ENCODE data around the gene CTPS2.

Gene CTPS2

GRCh38 chrX:16566571-16566970, 145.9 kb downstream of the CTPS2 start:
- no peak overlapping the region for H3K4me3 ChIP-seq
- H3K27me3 ChIP-seq, result no peaks in the 10 kb centered on the region
- H3K4me1 ChIP-seq, result no peaks in the 10 kb centered on the region
- no peaks in the 10 kb centered on the region for H3K9me3 ChIP-seq
- no peaks in the 10 kb centered on the region for H3K36me3 ChIP-seq
- no peak overlapping the region for H3K27ac ChIP-seq
- intact Hi-C loops (cut with DNase I; ENCODE audit: low total_unique reads), result no loop called here
- no peak for DNase-seq
- no peak for TF ChIP-seq CTCF (IDR thresholded peaks at IDR 0.05)

- Histone ChIP-seq H3K27me3 (no peaks in the 10 kb centered on the region), H3K9me3 (no peaks in the 10 kb centered on the region), H3K4me1 (no peaks in the 10 kb centered on the region), H3K36me3 (no peaks in the 10 kb centered on the region), H3K4me3 (no peak overlapping the region), H3K27ac (no peak overlapping the region)
- no peak for TF ChIP-seq CTCF (IDR thresholded peaks at IDR 0.05)
- intact Hi-C loops (cut with DNase I; ENCODE audit: low total_unique reads), result no loop called here
- DNase-seq, result no peak
Observed at GRCh38 chrX:16560173-16560572, 152.3 kb downstream of the CTPS2 start.

GRCh38 chrX:16559206-16559619, 153.3 kb downstream of the CTPS2 start:
- Histone ChIP-seq H3K27me3 (no peaks in the 10 kb centered on the region), H3K4me1 (no peaks in the 10 kb centered on the region), H3K4me3 (no peak overlapping the region), H3K36me3 (no peaks in the 10 kb centered on the region), H3K9me3 (no peaks in the 10 kb centered on the region), H3K27ac (no peak overlapping the region)
- no peak for DNase-seq
- intact Hi-C loops (cut with DNase I; ENCODE audit: low total_unique reads), result no loop called here
- no peak for TF ChIP-seq CTCF (IDR thresholded peaks at IDR 0.05)

- Histone ChIP-seq H3K36me3 (no peaks in the 10 kb centered on the region), H3K4me1 (no peaks in the 10 kb centered on the region), H3K9me3 (no peaks in the 10 kb centered on the region), H3K27me3 (no peaks in the 10 kb centered on the region), H3K4me3 (no peak overlapping the region), H3K27ac (no peak overlapping the region)
- intact Hi-C loops (cut with DNase I; ENCODE audit: low total_unique reads), result no loop called here
- no peak for DNase-seq
- no peak for TF ChIP-seq CTCF (IDR thresholded peaks at IDR 0.05)
Observed at GRCh38 chrX:16558489-16558888, 154.0 kb downstream of the CTPS2 start.

- intact Hi-C loops (cut with DNase I; ENCODE audit: low total_unique reads), result loop anchor here (5.0 kb wide), 1 partner anchor 470 kb away; no protein-coding TSS in a partner anchor
- Histone ChIP-seq H3K4me1 (no peaks in the 10 kb centered on the region), H3K27me3 (no peaks in the 10 kb centered on the region), H3K27ac (no peak overlapping the region), H3K4me3 (no peak overlapping the region), H3K9me3 (no peaks in the 10 kb centered on the region), H3K36me3 (no peaks in the 10 kb centered on the region)
- no peak for DNase-seq
- TF ChIP-seq CTCF (IDR thresholded peaks at IDR 0.05), result no peak
Observed at GRCh38 chrX:16552546-16552945, 159.9 kb downstream of the CTPS2 start.

- Histone ChIP-seq H3K27ac (no peak overlapping the region), H3K4me3 (no peak overlapping the region), H3K36me3 (no peaks in the 10 kb centered on the region), H3K9me3 (no peaks in the 10 kb centered on the region), H3K4me1 (no peaks in the 10 kb centered on the region), H3K27me3 (no peaks in the 10 kb centered on the region)
- DNase-seq, result no peak
- TF ChIP-seq CTCF (IDR thresholded peaks at IDR 0.05), result no peak
- intact Hi-C loops (cut with DNase I; ENCODE audit: low total_unique reads), result no loop called here
Observed at GRCh38 chrX:16547644-16548043, 164.8 kb downstream of the CTPS2 start.
